Hematopoietic multipotent progenitor cell treated with erythropoietin and hydrocortisone succinate and interleukin-3 and kit ligand, for 17 days (in vitro differentiated cells): ENCODE data around the gene NPAS1.

Experiments used
- DNase-seq: peaks from one replicate; pipeline ENCODE4 v3.0.0-alpha.2; 2015; ENCODE audit warnings: low spot score

Gene NPAS1, protein sequence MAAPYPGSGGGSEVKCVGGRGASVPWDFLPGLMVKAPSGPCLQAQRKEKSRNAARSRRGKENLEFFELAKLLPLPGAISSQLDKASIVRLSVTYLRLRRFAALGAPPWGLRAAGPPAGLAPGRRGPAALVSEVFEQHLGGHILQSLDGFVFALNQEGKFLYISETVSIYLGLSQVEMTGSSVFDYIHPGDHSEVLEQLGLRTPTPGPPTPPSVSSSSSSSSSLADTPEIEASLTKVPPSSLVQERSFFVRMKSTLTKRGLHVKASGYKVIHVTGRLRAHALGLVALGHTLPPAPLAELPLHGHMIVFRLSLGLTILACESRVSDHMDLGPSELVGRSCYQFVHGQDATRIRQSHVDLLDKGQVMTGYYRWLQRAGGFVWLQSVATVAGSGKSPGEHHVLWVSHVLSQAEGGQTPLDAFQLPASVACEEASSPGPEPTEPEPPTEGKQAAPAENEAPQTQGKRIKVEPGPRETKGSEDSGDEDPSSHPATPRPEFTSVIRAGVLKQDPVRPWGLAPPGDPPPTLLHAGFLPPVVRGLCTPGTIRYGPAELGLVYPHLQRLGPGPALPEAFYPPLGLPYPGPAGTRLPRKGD

DNA sequence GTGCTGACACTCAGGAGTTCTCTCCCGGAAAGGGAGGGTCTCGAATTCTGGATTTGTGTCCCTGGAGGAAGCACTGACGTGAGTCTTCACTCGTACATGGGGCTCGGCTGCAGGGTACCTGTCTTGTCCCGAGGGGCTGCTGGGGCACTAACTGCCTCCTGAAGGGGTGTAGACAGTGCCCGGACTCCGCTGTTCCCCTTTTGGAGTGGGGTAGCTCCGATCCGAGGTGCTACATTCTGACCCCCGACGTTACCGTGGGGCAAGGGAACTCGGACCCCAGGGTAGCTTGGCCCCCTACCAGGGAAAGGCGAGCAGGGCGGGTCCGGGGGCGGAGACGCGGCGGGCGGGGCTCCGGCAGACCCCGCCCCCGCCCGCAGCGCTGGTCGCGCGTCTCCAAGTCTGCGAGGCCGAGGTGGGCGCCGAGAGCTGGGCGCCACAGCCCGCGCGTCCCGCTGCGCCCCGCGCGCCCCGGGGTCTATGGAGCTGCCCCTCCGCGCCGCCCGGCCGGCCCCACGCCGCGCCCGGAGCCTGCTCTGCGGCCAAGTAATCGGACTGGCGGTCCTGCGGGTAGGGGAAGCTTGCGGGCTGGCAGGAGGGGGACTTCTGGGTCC, at the start of gene NPAS1:
TSS of gene NPAS1 (plus strand) at position 407 of the 611 bp plus-strand sequence. CDS start 1,211 bp downstream, outside the sequence.
- no peak for DNase-seq

DNA sequence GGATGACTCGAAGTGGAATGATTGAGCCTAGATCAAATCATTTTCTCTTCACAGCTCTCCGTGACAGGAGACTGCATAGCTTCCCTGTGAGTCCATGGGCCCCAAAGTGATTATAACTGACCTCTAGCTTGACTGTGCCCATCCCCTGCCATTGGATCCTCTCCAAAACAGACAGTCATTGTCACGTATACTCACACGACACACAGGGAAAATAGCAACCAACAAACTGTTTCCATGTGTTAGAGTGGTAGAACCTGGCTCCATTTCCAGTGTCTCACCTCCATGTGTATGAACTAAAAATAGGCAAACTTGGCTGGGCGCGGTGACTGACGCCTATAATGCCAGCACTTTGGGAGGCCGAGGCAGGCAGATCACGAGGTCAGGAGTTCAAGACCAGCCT, 48.8 kb upstream of the NPAS1 start:
- no peak for DNase-seq

GRCh38 chr19:46972311-46972710, 47.3 kb upstream of the NPAS1 start:
- DNase-seq: no peak

DNA sequence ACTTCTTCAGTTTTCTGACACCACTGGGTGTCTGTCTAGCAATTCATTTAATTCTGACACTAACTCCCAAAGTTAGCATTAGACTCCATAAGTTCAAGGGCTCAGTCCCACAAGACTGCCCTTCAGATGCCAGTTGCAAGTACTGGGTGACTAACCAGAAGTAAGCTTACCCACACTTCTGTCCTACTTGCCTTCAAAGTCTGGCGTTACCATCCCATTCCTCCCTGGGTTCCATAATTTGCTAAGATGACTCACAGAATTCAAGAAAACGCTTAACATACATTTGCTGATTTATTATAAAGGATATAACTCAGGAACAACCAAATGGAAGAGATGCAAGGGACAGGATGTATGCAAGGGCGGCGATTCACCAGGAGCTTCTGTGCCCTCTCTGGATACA, 45.5 kb upstream of the NPAS1 start:
- DNase-seq: no peak

DNA sequence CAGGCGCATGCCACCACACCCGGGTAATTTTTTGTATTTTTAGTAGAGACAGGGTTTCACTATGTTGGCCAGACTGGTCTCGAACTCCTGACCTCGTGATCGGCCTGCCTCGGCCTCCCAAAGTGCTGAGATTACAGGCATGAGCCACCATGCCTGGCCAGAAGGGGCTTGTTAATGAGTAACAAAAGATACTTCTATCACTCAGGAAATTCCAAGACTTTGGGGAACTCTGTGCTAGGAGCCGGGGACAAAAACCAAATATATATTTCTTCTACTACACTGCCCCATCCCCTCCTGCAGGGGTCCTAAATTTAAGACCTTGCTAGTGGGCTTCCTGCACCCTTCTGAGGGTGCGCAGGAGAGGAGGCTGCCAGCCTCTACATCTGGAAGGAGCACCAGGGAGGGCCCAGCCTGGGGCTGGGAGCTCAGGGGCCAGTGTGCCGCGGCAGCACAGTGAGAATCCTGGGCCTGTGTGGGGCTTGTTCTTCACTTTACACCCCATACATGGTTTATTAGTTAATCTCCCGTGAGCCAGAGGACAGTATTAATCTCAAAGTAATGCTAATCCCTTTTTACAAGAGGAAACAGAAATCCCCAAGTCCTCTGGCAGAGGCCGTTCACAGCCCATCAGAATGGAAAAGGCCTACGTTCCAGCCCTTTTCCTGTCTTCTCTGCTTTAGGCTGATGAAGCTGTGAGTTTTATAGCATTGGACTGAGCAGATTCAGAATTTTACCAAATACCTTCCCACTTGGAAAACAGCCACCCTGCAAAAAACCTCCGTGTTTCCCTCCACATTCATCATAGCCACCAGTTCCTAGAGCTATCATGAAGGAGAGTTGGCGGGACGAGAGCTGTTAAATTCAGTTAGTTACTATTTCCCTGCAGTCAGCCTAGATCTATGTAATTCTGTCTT, 44.4 kb upstream of the NPAS1 start:
- no peak for DNase-seq

- DNase-seq: no peak
Observed at GRCh38 chr19:46975925-46976782, 43.5 kb upstream of the NPAS1 start.

DNA sequence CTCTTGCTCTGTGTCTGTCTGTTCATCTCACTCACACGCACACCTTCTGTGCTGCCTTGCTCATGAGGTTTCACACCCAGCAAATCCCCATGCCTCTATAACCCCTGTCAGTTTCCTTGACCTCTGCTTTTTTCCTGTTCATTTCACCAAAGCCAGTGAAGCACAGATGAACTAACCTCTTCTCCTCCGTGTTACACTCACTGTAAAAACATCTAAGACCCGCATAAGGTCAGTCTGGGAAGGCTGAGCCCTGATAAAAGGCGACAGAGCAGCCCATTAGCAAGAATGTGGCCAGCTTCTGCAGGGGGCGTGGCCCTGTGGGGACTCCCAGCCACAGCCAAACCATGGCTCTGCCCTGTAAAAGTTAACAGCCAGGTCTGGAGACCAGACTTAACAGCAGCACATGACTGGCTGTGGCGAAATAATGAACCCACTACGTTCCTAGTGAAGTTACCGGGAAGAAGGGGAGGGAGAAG, 42.8 kb upstream of the NPAS1 start:
- no peak for DNase-seq

- DNase-seq: no peak
Observed at GRCh38 chr19:46977548-46977947, 42.1 kb upstream of the NPAS1 start.

DNA sequence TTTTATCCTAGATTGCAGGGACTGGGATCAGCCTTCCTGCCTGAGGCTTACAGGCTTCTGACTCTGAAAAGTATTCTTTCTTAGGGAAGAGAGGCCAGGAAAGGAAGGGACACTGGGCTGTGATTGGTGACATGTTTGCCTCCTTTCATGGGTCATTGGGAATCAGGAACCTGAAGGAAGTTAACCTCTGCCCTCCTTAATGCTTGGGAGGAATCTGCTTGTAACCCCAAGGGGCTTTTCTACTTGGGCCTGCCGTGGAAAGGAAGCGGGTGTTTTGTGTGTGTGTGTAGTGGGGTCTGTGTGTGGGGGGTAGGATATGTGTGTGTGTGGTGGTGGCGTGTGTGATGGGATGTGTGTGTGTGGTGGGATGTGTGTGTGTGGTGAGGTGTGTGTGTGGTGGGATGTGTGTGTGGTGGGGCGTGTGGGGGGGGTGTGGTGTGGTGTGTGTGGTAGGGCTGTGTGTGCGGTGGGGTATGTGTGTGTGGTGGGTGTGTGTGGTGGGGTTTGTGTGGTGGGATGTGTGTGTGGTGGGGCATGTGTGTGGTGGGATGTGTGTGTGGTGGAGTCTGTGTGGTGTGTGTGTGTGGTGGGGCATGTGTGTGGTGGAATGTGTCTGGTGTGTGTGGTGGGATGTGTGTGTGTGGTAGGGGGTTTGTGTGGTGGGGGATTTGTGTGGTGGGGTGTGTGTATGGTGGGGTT, 41.3 kb upstream of the NPAS1 start:
- DNase-seq: no peak

DNA sequence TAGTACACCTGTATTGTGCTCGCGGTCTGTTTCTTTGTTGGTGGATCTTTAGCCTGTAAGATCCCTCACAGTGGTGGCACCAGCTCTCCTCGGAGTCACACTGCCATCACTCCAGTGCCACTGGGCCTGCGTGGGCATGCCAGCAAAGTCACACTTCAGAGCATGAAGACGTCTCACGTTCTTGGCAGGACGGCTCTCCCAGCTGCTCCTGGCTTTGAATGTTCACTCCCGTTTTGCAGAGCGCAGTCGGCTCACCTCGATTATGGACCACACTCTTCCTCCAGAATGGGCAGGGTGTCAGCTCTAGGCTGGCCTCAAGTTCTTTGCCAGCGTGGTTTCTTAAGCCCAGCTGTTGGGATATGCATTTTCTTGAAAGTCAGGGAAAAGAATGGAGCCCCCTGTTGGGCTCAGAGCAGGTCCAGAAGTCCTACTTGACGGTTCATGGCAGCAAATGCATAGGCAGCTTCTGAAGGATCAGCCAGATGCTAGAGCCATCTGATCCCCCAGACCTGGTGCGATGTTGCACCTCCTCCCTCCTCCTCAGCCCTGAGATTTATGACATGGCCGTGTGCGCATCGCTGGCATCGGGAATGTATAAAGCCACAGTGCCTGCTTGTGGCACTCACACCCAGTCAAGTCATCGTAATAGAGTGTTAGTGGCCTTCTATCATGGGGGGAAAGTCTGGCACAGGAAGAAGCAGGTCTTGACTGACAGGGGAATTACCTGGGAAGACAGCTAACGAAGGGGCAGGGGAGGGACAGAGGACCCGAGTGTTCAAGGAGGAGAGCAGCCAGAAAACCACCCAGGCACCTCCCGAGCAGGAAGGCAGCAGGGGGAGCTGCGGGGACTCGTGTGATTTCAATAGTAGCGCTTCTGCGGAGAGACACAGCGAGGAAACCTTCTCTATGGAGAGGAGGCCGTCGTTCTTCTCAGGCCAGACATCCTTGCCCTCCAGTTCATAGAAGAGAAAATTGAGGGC, 40.2 kb upstream of the NPAS1 start:
- DNase-seq: no peak

DNA sequence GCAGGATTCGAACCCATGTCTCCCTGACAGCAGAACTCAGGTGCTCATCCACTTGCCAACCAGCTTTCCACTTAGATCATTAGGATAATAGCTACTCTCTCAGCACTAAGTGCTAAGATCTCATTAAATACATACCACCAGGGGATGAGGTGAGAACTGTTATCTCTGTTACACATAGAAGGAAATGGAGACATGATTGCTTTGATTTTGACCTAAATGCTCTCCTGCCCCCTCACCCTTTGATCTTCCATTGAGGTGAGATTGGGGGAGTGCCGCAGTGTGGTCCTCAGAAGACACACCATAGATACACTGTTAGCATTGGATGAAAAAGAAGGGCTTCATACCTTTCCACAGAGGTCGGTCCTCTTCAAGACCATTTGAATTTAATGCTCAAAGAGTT, 38.9 kb upstream of the NPAS1 start:
- no peak for DNase-seq

- DNase-seq: no peak
Observed at GRCh38 chr19:46981286-46981945, 38.2 kb upstream of the NPAS1 start.

GRCh38 chr19:46983097-46983496, 36.5 kb upstream of the NPAS1 start:
- no peak for DNase-seq

DNA sequence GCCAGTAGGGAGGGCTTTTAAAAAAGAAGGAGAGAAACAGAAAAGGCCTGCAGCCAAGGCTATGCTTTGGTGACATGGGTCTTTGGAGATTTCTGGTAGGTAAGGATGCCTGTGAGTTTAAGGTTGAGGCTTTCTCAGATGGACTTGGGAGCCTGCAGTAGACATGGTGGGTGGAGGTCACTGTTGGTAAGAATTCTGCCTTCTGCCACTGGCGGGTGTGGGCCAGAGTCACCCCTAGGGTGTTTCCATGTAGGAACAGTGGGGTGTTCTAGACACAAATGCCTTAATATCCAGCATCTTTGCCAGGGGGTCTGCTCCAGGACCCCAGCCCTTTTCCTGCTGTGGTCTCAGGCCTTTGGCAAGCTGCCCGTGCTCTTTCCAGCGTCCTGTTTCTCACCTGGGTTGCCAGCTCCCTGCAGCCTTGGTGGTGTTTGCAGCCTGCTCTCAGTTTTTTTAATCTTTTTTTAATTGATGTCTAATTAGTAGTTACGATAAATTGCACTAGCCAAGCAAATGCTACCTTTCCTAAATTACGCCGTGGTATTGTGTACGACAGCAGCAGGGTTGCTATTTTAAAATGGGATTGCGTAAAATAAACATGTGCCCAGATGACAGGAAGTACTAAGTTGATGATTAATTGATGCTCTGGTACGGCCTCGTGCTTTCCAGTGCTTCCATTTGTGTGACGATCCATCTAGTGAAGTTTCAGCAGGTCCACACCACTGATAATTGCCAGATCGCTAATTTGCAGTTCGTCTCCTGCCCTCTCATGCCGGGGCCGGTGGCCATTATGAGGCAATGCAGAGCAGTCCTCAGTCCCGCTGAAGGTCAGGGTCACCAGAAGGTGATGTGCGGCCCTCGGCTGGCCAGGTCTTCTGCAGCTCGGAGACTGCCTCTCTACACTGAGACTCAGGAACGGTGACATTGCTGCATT, 35.3 kb upstream of the NPAS1 start:
- no peak for DNase-seq

DNA sequence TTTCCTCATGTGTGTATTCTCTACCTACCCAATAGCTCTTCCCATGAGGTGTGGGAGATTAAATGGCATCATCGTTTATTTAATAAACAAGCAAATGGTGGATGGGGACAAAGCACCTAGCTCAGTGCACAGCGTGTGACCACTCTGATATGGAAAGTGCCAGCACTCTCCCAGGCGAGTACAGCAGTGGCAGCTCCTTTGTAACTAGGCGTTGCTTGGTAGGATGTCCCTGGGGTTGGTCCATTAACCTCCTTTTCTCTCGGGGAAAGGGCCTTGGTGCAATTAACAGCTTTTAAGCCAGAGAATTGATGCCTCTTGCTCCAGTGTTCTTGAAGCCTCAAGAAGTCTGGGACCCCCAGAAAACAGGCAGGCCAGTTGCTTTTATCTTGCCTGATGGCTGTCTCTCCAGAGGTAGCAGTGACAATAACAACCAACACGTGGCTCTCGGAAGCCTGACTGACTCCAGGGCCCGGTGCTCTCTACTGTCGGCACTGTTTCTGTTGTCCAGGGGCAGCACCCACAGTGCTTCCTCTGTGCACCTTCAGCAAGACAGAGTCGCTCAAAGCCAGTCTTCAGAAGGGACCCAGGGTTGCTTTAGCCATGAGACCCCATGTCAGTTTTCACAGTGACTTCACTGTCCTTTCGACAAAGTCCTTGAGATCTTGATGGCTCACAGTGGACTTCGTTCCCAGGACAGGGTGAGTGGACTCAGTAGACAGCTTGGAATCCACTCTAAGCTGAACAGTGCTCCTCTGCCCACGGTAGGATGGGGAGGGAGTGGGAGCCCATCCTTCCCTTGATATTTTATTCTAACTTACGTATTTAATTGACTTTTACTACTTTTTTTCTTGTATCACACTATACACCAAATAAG, 33.9 kb upstream of the NPAS1 start:
- DNase-seq: no peak

- no peak for DNase-seq
Observed at GRCh38 chr19:46988614-46989230, 30.9 kb upstream of the NPAS1 start.
